Measurements from ENCODE around the gene ALDOC.

Gene ALDOC

GRCh38 chr17:28552176-28552999, 24.3 kb downstream of the ALDOC start, which contains the start of gene UNC119:
Gene UNC119 (minus strand): TSS chr17:28552624. CDS start chr17:28552557, 67 bp downstream.
- peak; percentile 42 for DNase-seq (ENCODE audit: low spot score)

GRCh38 chr17:28551421-28552175, 25.1 kb downstream of the ALDOC start:
- no peak for DNase-seq (ENCODE audit: low spot score)

- no peak for DNase-seq (ENCODE audit: low spot score)
Observed at GRCh38 chr17:28550858-28551257, 25.8 kb downstream of the ALDOC start.

GRCh38 chr17:28549236-28550132, 27.2 kb downstream of the ALDOC start:
- DNase-seq (ENCODE audit: low spot score), result no peak

- no peak for DNase-seq (ENCODE audit: low spot score)
Observed at GRCh38 chr17:28548417-28549130, 28.1 kb downstream of the ALDOC start.

- DNase-seq (ENCODE audit: low spot score), result peak; percentile 60
Observed at GRCh38 chr17:28547623-28548416, 28.9 kb downstream of the ALDOC start.

- no peak for DNase-seq (ENCODE audit: low spot score)
Observed at GRCh38 chr17:28547096-28547622, 29.5 kb downstream of the ALDOC start.

- DNase-seq (ENCODE audit: low spot score), result no peak
Observed at GRCh38 chr17:28545787-28546415, 30.8 kb downstream of the ALDOC start.

- DNase-seq (ENCODE audit: low spot score), result no peak
Observed at GRCh38 chr17:28545141-28545503, 31.6 kb downstream of the ALDOC start.

- DNase-seq (ENCODE audit: low spot score), result no peak
Observed at GRCh38 chr17:28544402-28545140, 32.1 kb downstream of the ALDOC start.

- no peak for DNase-seq (ENCODE audit: low spot score)
Observed at GRCh38 chr17:28541439-28541838, 35.3 kb downstream of the ALDOC start.

- DNase-seq (ENCODE audit: low spot score), result no peak
Observed at GRCh38 chr17:28540231-28540630, 36.5 kb downstream of the ALDOC start.

- no peak for DNase-seq (ENCODE audit: low spot score)
Observed at GRCh38 chr17:28538296-28538895, 38.3 kb downstream of the ALDOC start.

- DNase-seq (ENCODE audit: low spot score), result no peak
Observed at GRCh38 chr17:28537219-28537610, 39.5 kb downstream of the ALDOC start.

- no peak for DNase-seq (ENCODE audit: low spot score)
Observed at GRCh38 chr17:28536532-28537218, 40.0 kb downstream of the ALDOC start.

- no peak for DNase-seq (ENCODE audit: low spot score)
Observed at GRCh38 chr17:28534740-28535375, 41.8 kb downstream of the ALDOC start.

- DNase-seq (ENCODE audit: low spot score), result no peak
Observed at GRCh38 chr17:28533091-28533807, 43.4 kb downstream of the ALDOC start.

Measured in pons (tissue), 1 donor.